K562 (cell line): Measurements from ENCODE around the gene TSPOAP1. TPM values are rescaled to one million over a fixed set of nuclear protein-coding genes. Genes with fewer than 3 reads are reported as not detected.

Experiments
- ATAC-seq: fragments of 200-7000 bp; cut with Tn5 transposase; 3 replicates; pipeline ENCODE4 v1.9.1; 2020; ENCODE audit warnings: moderate library complexity
- BruUV-seq: library from RNA; stranded (reverse); fragments of 400-500 nt; replicated peaks from 2 replicates; lab custom pipeline; 2021; lab: Mats Ljungman, UMichigan
- CTCF ChIA-PET: fragments of 300-600 bp; formaldehyde crosslinking; extraction: SDS; loops from one replicate; lab custom pipeline; 2021; ENCODE audit warnings: low intra/inter-chr PET ratio; lab: Yijun Ruan, JAX
- POLR2A ChIA-PET: fragments of 300-600, 350-650 bp; sonication (Branson Sonifier 250); formaldehyde crosslinking; extraction: SDS; loops from one replicate; lab custom pipeline; 2021; ENCODE audit warnings: antibody characterized with exemption, inconsistent platforms; lab: Yijun Ruan, JAX
- DNase-seq, 4 experiments: peaks; one replicate each; pipeline versions ENCODE4 v3.0.0 to v3.0.0-alpha.2; 2011 to 2018; ENCODE audit warnings: low spot score in 3 of 4, mixed read lengths in 3 of 4; ENCODE audit errors: extremely low read depth in 1 of 4
- FAIRE-seq: peaks from 2 replicates; lab custom pipeline; 2011; peaks lifted over from hg19 to GRCh38; lab: Jason Lieb, UNC
- H2AFZ ChIP-seq: 2 replicates; pipeline ENCODE4 v1.6.0; 2011; ENCODE audit warnings: low read depth, low read length, control low read depth, inconsistent platforms
- H3K27ac ChIP-seq: fragments of 200-600 bp; 3 replicates; pipeline ENCODE4 v1.8.0; 2011; ENCODE audit warnings: low read depth, mild to moderate bottlenecking, control low read depth, inconsistent platforms, low read length, moderate library complexity, mixed read lengths; ENCODE audit errors: extremely low read depth
- H3K27me3 ChIP-seq, 2 experiments: fragments of 300-600 bp in 1 of 2; 2 replicates in 1 of 2; 3 replicates in 1 of 2; pipeline versions ENCODE4 v1.6.0 to v1.8.0; 2011; ENCODE audit warnings: inconsistent platforms in 2 of 2, low read length in 2 of 2, mild to moderate bottlenecking in 1 of 2, mixed read lengths in 1 of 2, moderate library complexity in 1 of 2; ENCODE audit not compliant: control insufficient read depth in 2 of 2, insufficient read depth in 2 of 2
- H3K36me3 ChIP-seq: fragments of 300-600 bp; 3 replicates; pipeline ENCODE4 v1.8.0; 2011; ENCODE audit warnings: mild to moderate bottlenecking, low read length, inconsistent platforms; ENCODE audit not compliant: control insufficient read depth, insufficient read depth
- H3K4me1 ChIP-seq, 2 experiments: fragments of 200-600 bp in 1 of 2; replicated peaks in 1 of 2; 2 replicates in 1 of 2; 3 replicates in 1 of 2; pipeline versions ENCODE4 v1.5.1 to v1.8.0; 2011; ENCODE audit warnings: inconsistent platforms in 2 of 2, low read length in 2 of 2, mild to moderate bottlenecking in 1 of 2, mixed read lengths in 1 of 2, moderate library complexity in 1 of 2; ENCODE audit not compliant: control insufficient read depth in 2 of 2, insufficient read depth in 2 of 2
- H3K4me2 ChIP-seq: 2 replicates; pipeline ENCODE4 v1.6.1; 2011; ENCODE audit warnings: low read length, control low read depth, inconsistent platforms, mixed read lengths; ENCODE audit not compliant: insufficient read depth
- H3K4me3 ChIP-seq: fragments of 200-600 bp; sonication (generic), shearing (Covaris generic); 2 replicates; pipeline ENCODE4 v1.5.1; 2016; ENCODE audit warnings: control low read depth, inconsistent platforms
- H3K79me2 ChIP-seq: fragments of 200-600 bp; 3 replicates; pipeline ENCODE4 v1.8.0; 2011; ENCODE audit warnings: low read length, inconsistent platforms; ENCODE audit not compliant: control insufficient read depth, insufficient read depth
- H3K9ac ChIP-seq, 2 experiments: 2 replicates each; pipeline versions ENCODE4 v1.6.0 to v1.6.1; 2011; ENCODE audit warnings: low read depth in 2 of 2, low read length in 2 of 2, control low read depth in 1 of 2, inconsistent platforms in 1 of 2, mild to moderate bottlenecking in 1 of 2, mixed read lengths in 1 of 2; ENCODE audit not compliant: insufficient read depth in 1 of 2
- H3K9me1 ChIP-seq: one replicate; pipeline ENCODE4 v1.6.0; 2011; ENCODE audit warnings: inconsistent platforms, mild to moderate bottlenecking, low read length, moderate library complexity; ENCODE audit not compliant: control insufficient read depth, insufficient read depth
- H3K9me3 ChIP-seq: replicated peaks from 2 replicates; pipeline ENCODE4 v1.5.1; 2011; ENCODE audit warnings: low read depth, low read length, inconsistent platforms; ENCODE audit not compliant: control insufficient read depth, insufficient read depth
- H4K20me1 ChIP-seq: replicated peaks from 2 replicates; pipeline ENCODE4 v1.6.1; 2011; ENCODE audit warnings: low read length, inconsistent platforms, mixed read lengths; ENCODE audit not compliant: control insufficient read depth, insufficient read depth
- BCOR ChIP-seq: fragments of 450-650 bp; IDR thresholded peaks from 2 replicates; pipeline ENCODE4 v1.6.1; 2016
- CCNT2 ChIP-seq: IDR thresholded peaks from 2 replicates; pipeline ENCODE4 v1.6.1; 2011; ENCODE audit warnings: borderline replicate concordance, low read depth, mild to moderate bottlenecking, moderate library complexity, mixed read lengths, low read length; ENCODE audit not compliant: insufficient read length; ENCODE audit errors: extremely low read depth
- ERF ChIP-seq: fragments of 450-650 bp; formaldehyde crosslinking; IDR thresholded peaks from 2 replicates; pipeline ENCODE4 v1.4.0; 2020; ENCODE audit warnings: mild to moderate bottlenecking, mixed read lengths
- ETV1 ChIP-seq: fragments of 450-650 bp; conservative IDR thresholded peaks from 2 replicates; pipeline ENCODE4 v1.6.1; 2016; ENCODE audit warnings: missing genetic modification characterization, control low read depth, low read depth, missing compliant biosample characterization
- EWSR1 ChIP-seq: fragments of 450-650 bp; IDR thresholded peaks from 2 replicates; pipeline ENCODE4 v1.6.1; 2018; ENCODE audit warnings: borderline replicate concordance, mild to moderate bottlenecking, low read depth, moderate library complexity; ENCODE audit not compliant: partially characterized antibody
- MCM3 ChIP-seq: fragments of 450-650 bp; IDR thresholded peaks from 2 replicates; pipeline ENCODE4 v1.6.1; 2016
- NR4A1 ChIP-seq, 2 experiments: fragments of 250-450 bp in 1 of 2; fragments of 450-650 bp in 1 of 2; sonication (Bioruptor Pico) in 1 of 2; IDR thresholded peaks; 2 replicates each; pipeline versions ENCODE4 v1.4.0 to v1.6.1; 2016 to 2020; ENCODE audit warnings: mild to moderate bottlenecking in 2 of 2, missing compliant biosample characterization in 1 of 2, missing genetic modification characterization in 1 of 2, moderate library complexity in 1 of 2
- RB1 ChIP-seq: fragments of 450-650 bp; IDR thresholded peaks from 2 replicates; pipeline ENCODE4 v1.6.1; 2017; ENCODE audit warnings: low read depth, mild to moderate bottlenecking
- RHOXF2B ChIP-seq: fragments of 250-450 bp; sonication (Bioruptor Pico); conservative IDR thresholded peaks from 2 replicates; pipeline ENCODE4 v1.5.1; 2021
- TFAM ChIP-seq: fragments of 250-450 bp; sonication (Bioruptor Pico); conservative IDR thresholded peaks from 2 replicates; pipeline ENCODE4 v1.5.0; 2021; ENCODE audit warnings: mild to moderate bottlenecking, moderate library complexity
- ZNF431 ChIP-seq: sonication (generic); formaldehyde crosslinking; IDR thresholded peaks from 2 replicates; pipeline ENCODE4 v1.8.0; 2022; ENCODE audit warnings: mild to moderate bottlenecking, missing genetic modification reagents
- ZNF77 ChIP-seq: fragments of 250-450 bp; sonication (Bioruptor Pico); IDR thresholded peaks from 2 replicates; pipeline ENCODE4 v1.5.0; 2020
- WGBS: fragments of 100-300 bp; shearing (Covaris generic); methylation state at CpG from one replicate; pipeline ENCODE4 v1.1.6; 2016; ENCODE audit warnings: low coverage, mixed read lengths; ENCODE audit not compliant: insufficient coverage; ENCODE audit errors: missing lambda C conversion rate; 5-methylcytosine and 5-hydroxymethylcytosine counted together
- in situ Hi-C: fragments of 300-500 bp; cut with MboI; formaldehyde crosslinking; loops from 4 replicates; pipeline ENCODE4 v1.15.0; 2018; ENCODE audit warnings: inconsistent platforms, mixed read lengths
- intact Hi-C: fragments of 100-400 bp; cut with micrococcal nuclease; formaldehyde crosslinking; loops from 2 replicates; pipeline ENCODE4 v1.14.2; 2022
- polyA plus RNA-seq, 8 experiments: library from polyadenylated mRNA; depleted of rRNA in 4 of 8; stranded (reverse) in 5 of 8; unstranded in 3 of 8; fragments of >200 nt; fragmentation: Nextera tagmentation in 2 of 8; fragmentation: Illumina TruSeq in 1 of 8; extraction: Ambion mirVana in 2 of 8; extraction: Trizol in 1 of 8; gene quantifications; 2 replicates each; pipeline versions ENCODE4 v1.2.1 to v1.2.3, GENCODE V29; 2011 to 2014; ENCODE audit warnings: inconsistent platforms in 1 of 8, missing spikeins in 1 of 8
- total RNA-seq, 7 experiments: library from RNA; depleted of rRNA in 6 of 7; stranded (reverse); fragments of >200 nt in 6 of 7; fragmentation: Illumina TruSeq in 2 of 7; extraction: Trizol in 2 of 7; gene quantifications; 2 replicates each; pipeline versions ENCODE4 v1.2.1 to v1.2.3, GENCODE V29; 2011 to 2021; ENCODE audit warnings: low replicate concordance in 1 of 7
- TF ChIP-seq, protein P1 (sequence below): fragments of 450-650 bp; formaldehyde crosslinking; IDR thresholded peaks from 2 replicates; pipeline ENCODE4 v1.4.0; 2020; ENCODE audit warnings: mild to moderate bottlenecking, mixed read lengths
- TF ChIP-seq, protein P2 (sequence below): conservative IDR thresholded peaks from 2 replicates; pipeline ENCODE4 v1.6.1; 2011; ENCODE audit warnings: low read depth, mild to moderate bottlenecking, low read length; ENCODE audit not compliant: control insufficient read depth
- TF ChIP-seq, protein P3 (sequence below): fragments of 250-450 bp; sonication (Bioruptor Pico); IDR thresholded peaks from 2 replicates; pipeline ENCODE4 v1.9.0; 2021; ENCODE audit warnings: mild to moderate bottlenecking
- TF ChIP-seq, protein P4 (sequence below): fragments of 450-650 bp; IDR thresholded peaks from 2 replicates; pipeline ENCODE4 v1.6.1; 2017; ENCODE audit warnings: antibody characterized with exemption
- TF ChIP-seq, protein P5 (sequence below): fragments of 450-650 bp; IDR thresholded peaks from 2 replicates; pipeline ENCODE4 v1.6.1; 2016; ENCODE audit warnings: low read depth, mild to moderate bottlenecking, moderate library complexity

The TSPOAP1 gene
- total and polyA plus RNA-seq, 9 of the 15 experiments (the other 6 are each of a cell fraction or from before 2014, with no cell fraction given) = 0.87 to 3.9 (median 1.8) TPM; not detected in 2

DNA sequence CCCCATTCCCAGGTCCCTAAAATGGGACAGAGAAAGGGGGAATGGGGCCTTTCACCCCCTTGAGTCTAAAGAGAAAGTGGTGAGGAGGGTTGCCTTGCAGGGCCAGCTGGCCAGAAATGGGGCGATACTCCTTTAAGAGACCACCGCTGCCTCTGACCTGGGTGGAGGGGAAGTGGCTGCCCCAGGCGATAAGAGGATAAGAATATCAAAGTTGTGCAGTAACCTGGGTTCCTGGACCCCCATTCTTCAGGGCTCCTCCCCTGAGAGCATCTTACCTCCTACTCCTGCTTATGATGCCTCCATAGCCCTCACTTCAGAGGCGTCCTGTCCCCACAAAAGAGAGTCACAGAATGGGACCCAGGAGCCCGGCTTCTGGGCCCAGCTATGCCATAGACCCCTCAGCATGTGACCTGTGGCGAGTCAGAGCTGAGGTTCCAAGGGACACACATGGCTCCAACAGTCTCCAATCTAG is 5.2 kb upstream of the TSPOAP1 start:
- BruUV-seq = no TSS peak
- no peaks in the 10 kb centered on the region for H3K27me3 ChIP-seq
- intact Hi-C loops = loop anchor here (10.0 kb wide), 1 partner anchor 301 kb away; no protein-coding TSS in a partner anchor
- peaks cover 57 to 65% of the 10 kb centered on the region in 2 experiments for H3K4me1 ChIP-seq
- H3K79me2 ChIP-seq = peaks cover 97% of the 10 kb centered on the region
- ATAC-seq = no peak
- peaks cover 34% of the 10 kb centered on the region for H4K20me1 ChIP-seq
- no peaks in the 10 kb centered on the region for H3K9me3 ChIP-seq
- H3K27ac ChIP-seq = peak overlapping the region; percentile 99
- in situ Hi-C loops = no loop called here
- no peaks in the 10 kb centered on the region for H3K9me1 ChIP-seq
- WGBS = 2% methylated on average over 6 of the region's 6 CpGs
- ChIA-PET CTCF (no interaction called here), POLR2A (interaction anchor here (0.6 to 4.8 kb wide), 11 partner anchors 9 to 1285 kb away, joined by 3 to 79 read pairs (median 4); partner anchors contain the start of genes RNF43 and SUPT4H1)
- H3K9ac ChIP-seq = peak overlapping the region; percentile 96 to 100; a peak in 3 of 4 replicates
- DNase-seq = peak in 1 of 4 experiments; percentile 75
- peak overlapping the region; percentile 90 for H3K4me2 ChIP-seq
- H3K36me3 ChIP-seq = peaks cover 28% of the 10 kb centered on the region
- no peak for FAIRE-seq
- peak overlapping the region; percentile 91 for H3K4me3 ChIP-seq
- peak overlapping the region; percentile 72 for H2AFZ ChIP-seq
- TF ChIP-seq CCNT2 = no peak
- TF ChIP-seq NR4A1 (CRISPR knock-in tag; IDR thresholded peaks at IDR 0.05) = no peak
- no peak for TF ChIP-seq NR4A1 (tag; IDR thresholded peaks at IDR 0.05)
- no peak for TF ChIP-seq ZNF431 (CRISPR knock-in tag)
- no peak for TF ChIP-seq ETV1
- TF ChIP-seq, protein P1, sequence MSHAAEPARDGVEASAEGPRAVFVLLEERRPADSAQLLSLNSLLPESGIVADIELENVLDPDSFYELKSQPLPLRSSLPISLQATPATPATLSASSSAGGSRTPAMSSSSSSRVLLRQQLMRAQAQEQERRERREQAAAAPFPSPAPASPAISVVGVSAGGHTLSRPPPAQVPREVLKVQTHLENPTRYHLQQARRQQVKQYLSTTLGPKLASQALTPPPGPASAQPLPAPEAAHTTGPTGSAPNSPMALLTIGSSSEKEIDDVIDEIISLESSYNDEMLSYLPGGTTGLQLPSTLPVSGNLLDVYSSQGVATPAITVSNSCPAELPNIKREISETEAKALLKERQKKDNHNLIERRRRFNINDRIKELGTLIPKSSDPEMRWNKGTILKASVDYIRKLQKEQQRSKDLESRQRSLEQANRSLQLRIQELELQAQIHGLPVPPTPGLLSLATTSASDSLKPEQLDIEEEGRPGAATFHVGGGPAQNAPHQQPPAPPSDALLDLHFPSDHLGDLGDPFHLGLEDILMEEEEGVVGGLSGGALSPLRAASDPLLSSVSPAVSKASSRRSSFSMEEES (CRISPR knock-in tag) = no peak
- TF ChIP-seq MCM3 = no peak
- no peak for TF ChIP-seq BCOR
- TF ChIP-seq ZNF77 (CRISPR knock-in tag) = no peak
- TF ChIP-seq RHOXF2B = no peak
- TF ChIP-seq, protein P2, sequence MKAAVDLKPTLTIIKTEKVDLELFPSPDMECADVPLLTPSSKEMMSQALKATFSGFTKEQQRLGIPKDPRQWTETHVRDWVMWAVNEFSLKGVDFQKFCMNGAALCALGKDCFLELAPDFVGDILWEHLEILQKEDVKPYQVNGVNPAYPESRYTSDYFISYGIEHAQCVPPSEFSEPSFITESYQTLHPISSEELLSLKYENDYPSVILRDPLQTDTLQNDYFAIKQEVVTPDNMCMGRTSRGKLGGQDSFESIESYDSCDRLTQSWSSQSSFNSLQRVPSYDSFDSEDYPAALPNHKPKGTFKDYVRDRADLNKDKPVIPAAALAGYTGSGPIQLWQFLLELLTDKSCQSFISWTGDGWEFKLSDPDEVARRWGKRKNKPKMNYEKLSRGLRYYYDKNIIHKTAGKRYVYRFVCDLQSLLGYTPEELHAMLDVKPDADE = 0 out of 2 replicates have a peak, but pooled peaks have one; percentile 7
- TF ChIP-seq, protein P3, sequence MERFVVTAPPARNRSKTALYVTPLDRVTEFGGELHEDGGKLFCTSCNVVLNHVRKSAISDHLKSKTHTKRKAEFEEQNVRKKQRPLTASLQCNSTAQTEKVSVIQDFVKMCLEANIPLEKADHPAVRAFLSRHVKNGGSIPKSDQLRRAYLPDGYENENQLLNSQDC = no peak
- TF ChIP-seq ERF = no peak
- TF ChIP-seq, protein P4, sequence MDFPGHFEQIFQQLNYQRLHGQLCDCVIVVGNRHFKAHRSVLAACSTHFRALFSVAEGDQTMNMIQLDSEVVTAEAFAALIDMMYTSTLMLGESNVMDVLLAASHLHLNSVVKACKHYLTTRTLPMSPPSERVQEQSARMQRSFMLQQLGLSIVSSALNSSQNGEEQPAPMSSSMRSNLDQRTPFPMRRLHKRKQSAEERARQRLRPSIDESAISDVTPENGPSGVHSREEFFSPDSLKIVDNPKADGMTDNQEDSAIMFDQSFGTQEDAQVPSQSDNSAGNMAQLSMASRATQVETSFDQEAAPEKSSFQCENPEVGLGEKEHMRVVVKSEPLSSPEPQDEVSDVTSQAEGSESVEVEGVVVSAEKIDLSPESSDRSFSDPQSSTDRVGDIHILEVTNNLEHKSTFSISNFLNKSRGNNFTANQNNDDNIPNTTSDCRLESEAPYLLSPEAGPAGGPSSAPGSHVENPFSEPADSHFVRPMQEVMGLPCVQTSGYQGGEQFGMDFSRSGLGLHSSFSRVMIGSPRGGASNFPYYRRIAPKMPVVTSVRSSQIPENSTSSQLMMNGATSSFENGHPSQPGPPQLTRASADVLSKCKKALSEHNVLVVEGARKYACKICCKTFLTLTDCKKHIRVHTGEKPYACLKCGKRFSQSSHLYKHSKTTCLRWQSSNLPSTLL = no peak
- TF ChIP-seq RB1 = 0 out of 2 replicates have a peak, but pooled peaks have one; percentile 20
- TF ChIP-seq TFAM (CRISPR knock-in tag) = no peak
- TF ChIP-seq EWSR1 = no peak
- TF ChIP-seq, protein P5, sequence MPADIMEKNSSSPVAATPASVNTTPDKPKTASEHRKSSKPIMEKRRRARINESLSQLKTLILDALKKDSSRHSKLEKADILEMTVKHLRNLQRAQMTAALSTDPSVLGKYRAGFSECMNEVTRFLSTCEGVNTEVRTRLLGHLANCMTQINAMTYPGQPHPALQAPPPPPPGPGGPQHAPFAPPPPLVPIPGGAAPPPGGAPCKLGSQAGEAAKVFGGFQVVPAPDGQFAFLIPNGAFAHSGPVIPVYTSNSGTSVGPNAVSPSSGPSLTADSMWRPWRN = no peak
